GM20000 (cell line): Measurements from ENCODE around the gene WWC2.

ENCODE experiments used
- DNase-seq: peaks from one replicate; pipeline ENCODE4 v3.0.0; 2012; ENCODE audit warnings: low spot score
- CTCF ChIP-seq: IDR thresholded peaks from 2 replicates; pipeline ENCODE4 v1.5.1; 2012; ENCODE audit warnings: mild to moderate bottlenecking, control low read depth; ENCODE audit errors: extremely low read depth, missing control alignments

The WWC2 gene

GRCh38 chr4:183073838-183074145 is 25.3 kb upstream of the WWC2 start:
- DNase-seq: no peak
- TF ChIP-seq CTCF: no peak

GRCh38 chr4:183074288-183074990 is 24.6 kb upstream of the WWC2 start:
- DNase-seq: no peak
- TF ChIP-seq CTCF: no peak

GRCh38 chr4:183078634-183079033 is 20.4 kb upstream of the WWC2 start:
- DNase-seq: no peak
- no peak for TF ChIP-seq CTCF

GRCh38 chr4:183080372-183081115 is 18.5 kb upstream of the WWC2 start:
- no peak for DNase-seq
- TF ChIP-seq CTCF: no peak

GRCh38 chr4:183081116-183081469 is 18.0 kb upstream of the WWC2 start:
- no peak for DNase-seq
- TF ChIP-seq CTCF: no peak

- TF ChIP-seq CTCF: no peak
Measured at GRCh38 chr4:183082053-183082452, 17.0 kb upstream of the WWC2 start.

GRCh38 chr4:183094393-183095198 is 4.5 kb upstream of the WWC2 start:
- no peak for TF ChIP-seq CTCF
- no peak for DNase-seq

More at GRCh38 chr4:183082053-183082452, 17.0 kb upstream of the WWC2 start:
- DNase-seq: no peak
